ENCODE measurements around the gene LCE2B.
"Not testable (repeated sequence)": the region's sequence is repeated elsewhere in the genome, so short reads cannot be mapped to it uniquely, and the experiment has no call there.

LCE2B gene, protein sequence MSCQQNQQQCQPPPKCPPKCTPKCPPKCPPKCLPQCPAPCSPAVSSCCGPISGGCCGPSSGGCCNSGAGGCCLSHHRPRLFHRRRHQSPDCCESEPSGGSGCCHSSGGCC

DNA sequence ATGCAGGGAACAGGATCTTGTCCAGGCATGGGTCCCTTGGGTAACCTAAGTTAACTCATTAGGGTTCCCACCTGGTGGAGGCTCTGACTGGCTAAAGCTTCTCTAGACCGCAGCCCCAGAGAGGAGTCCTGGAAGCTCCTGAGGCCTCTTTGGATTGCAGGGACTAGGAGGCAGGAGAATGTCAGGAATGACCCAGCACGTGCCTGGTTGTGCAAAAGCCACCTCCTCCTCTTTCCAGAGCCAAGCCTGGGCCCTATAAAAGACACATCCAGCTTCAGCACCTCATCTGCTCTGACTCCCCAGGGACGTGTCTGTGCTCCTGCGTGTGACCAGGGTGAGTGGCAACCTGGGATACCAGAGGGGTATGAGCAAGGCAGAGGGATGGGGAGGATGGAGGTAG, at the start of gene LCE2B:
Gene LCE2B (plus strand): TSS at position 301 of the 400 bp plus-strand sequence. CDS start 721 bp downstream, outside the sequence.
- in situ Hi-C loops (cut with HindIII; ENCODE audit: low sequenced_read_pairs): not testable (repeated sequence)

DNA sequence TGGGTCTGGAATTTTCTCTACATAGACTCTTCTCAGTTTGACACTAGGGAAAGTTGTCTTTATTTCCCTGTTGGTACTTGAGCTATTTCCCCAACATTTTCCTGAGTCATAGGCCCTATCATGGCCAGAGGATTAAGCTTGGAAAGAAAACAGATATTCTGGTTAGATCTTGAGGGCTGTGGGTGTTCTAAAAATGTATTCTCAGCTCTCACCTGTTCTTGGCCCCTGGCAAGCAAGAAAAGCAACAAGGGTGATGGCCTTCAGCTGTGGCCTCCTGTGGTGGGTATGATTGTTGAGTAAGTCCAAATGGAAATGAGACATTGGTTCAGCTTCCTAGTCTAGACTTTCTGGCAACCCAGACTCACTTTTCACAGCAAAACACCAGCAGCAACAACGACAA, 45.6 kb upstream of the LCE2B start:
- in situ Hi-C loops (cut with HindIII; ENCODE audit: low sequenced_read_pairs): no loop called here

DNA sequence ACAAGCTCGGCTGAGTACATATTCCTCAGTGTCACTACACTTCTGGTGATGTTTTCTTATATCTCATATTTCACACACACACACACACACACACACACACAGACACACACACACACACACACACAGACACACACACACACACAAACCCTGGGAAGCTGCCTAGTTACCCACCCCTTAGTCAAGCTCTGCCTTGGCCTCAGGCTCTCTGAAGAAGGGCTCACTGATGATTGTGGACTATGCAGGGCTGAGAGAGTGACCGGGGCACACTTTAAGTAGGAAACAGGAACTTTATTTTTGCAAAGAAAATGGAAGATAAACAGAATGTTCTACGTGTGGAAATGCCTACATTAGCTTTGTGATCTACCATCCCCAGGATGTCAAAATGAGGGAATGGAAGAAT, 42.0 kb upstream of the LCE2B start:
- in situ Hi-C loops (cut with HindIII; ENCODE audit: low sequenced_read_pairs): no loop called here

DNA sequence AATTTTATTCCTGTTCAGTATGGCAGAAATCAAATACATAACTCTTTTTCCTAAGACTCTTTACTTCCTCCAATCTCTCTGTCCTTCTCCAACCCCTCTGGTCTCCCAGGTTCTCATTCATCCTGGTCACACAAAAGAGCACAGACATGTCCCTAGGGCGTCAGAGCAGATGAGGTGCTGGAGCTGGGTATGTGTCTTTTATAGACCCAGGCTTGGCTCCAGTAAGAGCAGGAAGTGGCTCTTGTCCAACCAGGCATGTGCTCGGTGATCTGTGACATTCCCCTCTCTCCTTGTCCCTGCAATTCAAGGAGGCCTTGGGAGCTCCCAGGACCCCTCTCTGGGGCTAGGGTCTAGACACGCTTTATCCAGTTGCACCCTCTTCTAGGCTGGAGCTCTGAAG, 40.8 kb upstream of the LCE2B start:
- in situ Hi-C loops (cut with HindIII; ENCODE audit: low sequenced_read_pairs): no loop called here

DNA sequence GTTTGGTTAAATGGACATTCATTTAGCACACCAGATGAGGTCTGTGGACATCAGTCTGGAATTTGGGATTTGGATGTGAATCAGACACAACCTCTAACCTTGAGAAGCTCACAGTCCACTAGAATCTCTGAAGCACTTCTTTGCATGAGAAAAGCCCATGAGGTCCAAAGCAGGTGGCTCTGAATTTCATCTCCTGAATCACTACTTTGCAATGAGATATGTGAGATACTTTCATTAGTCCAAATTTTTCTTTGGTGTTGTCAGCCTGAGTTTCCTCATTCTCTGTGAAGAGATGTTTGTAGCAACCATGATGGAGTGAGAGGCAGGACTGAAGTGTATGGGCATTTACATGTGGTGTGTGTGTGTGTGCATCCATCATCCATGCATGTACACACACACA, 39.3 kb upstream of the LCE2B start:
- in situ Hi-C loops (cut with HindIII; ENCODE audit: low sequenced_read_pairs): no loop called here

DNA sequence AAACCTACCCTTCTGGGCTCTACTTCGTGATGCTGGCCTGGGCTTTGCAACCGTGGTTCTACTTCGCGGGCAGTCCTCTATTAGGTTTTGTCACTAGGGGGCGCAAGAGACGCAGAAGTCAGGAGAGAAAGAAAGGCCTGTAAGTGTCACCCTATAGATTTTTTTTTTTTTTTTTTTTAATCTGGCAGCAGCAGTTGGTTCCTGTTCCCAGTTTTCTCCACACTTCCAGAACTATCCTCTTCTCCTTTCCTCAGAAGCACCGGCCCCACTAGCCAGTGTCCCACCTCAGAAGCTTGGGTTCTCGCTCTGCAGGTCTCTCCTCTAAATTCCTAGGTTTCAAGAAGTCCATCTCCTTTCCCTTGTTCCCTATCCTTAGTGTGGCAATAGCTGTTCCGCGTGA, 31.8 kb upstream of the LCE2B start:
- in situ Hi-C loops (cut with HindIII; ENCODE audit: low sequenced_read_pairs): no loop called here

DNA sequence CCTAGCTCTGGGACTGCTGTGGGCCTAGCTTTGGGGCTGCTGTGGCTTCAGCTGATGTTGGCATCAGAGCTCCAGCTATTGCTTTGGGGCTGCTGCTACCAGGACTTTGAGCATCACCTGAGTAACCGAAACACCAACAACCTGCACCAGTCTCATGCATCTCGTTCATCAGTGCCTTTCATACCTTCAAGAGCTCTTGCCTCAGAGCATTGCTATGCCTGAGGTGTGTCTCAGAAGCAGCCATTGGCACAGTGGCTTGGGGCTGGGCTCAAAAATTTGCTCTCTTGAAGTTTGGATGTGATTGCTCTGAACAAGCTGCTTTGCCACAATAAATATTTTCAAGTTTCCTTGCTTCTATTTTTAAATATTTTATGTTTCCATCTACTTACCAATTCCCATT, 29.5 kb upstream of the LCE2B start:
- in situ Hi-C loops (cut with HindIII; ENCODE audit: low sequenced_read_pairs): no loop called here

DNA sequence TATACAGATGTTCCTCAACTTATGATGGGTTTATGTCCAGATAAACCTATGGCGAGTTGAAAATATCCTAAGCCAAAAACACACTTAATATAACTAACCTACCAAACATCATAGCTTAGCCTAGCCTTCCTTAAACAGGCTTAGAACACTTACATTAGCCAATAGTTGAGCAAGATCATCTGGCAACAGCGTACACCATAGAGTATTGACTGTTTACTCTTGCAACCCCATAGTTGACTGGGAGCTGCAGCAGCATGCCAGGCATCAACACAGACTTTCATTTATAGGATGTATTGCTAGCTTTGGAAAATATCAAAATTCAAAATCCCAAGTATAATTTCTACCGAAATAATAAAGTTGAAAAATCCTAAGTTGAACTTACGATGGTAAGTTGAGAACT, 28.2 kb upstream of the LCE2B start:
- in situ Hi-C loops (cut with HindIII; ENCODE audit: low sequenced_read_pairs): no loop called here

DNA sequence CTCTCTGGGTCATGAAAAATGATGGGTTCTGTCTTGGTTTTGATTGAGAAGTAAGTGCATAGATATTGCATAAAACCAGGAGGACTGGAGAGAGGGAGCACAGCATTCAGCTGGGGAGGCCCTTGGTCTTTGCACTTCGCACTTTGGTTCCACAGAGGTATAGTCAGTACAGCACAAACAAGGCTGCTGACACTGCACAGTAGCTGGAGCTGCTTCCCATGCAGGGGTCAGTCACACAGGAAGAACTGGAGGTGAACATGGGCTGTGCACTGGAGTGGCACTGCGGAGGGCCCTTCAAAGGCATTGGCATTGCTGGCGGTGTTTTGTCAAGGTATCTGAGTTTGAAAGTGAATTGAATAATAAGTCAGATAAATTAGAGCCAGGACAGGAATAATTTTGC, 27.3 kb upstream of the LCE2B start:
- in situ Hi-C loops (cut with HindIII; ENCODE audit: low sequenced_read_pairs): no loop called here

DNA sequence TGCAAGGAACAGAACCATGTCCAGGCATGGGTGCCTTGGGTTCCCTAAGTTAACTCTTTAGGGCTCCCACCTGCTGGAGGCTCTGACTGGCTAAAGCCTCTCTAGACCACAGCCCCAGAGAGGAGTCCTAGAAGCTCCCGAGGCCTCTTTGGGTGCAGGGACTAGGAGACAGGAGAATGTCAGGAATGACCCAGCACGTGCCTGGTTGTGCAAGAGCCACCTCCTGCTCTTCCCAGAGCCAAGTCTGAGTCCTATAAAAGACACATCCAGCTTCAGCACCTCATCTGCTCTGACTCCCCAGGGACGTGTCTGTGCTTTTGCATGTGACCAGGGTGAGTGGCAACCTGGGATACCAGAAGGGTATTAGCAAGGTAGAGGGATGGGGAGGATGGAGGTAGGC, 22.8 kb upstream of the LCE2B start, which contains the start of gene LCE2D:
Gene LCE2D (plus strand): TSS at position 283 of the 400 bp plus-strand sequence. CDS start 726 bp downstream, outside the sequence.
- in situ Hi-C loops (cut with HindIII; ENCODE audit: low sequenced_read_pairs): no loop called here

DNA sequence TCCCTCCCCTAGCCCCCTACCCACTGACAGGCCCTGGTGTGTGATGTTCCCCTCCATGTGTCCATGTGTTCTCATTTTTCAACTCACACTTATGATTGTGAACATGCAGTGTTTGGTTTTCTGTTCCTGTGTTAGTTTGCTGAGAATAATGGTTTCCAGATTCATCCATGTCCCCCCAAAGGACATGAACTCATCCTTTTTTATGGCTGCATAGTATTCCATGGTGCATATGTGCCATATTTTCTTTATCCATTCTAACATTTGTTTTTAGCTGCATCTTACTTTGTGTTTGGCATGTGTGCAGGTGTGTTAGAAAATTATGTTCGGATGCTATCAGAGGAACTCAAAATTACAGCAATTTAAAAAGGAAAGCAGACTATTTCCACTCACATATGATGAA, 19.8 kb upstream of the LCE2B start:
- in situ Hi-C loops (cut with HindIII; ENCODE audit: low sequenced_read_pairs): not testable (repeated sequence)

DNA sequence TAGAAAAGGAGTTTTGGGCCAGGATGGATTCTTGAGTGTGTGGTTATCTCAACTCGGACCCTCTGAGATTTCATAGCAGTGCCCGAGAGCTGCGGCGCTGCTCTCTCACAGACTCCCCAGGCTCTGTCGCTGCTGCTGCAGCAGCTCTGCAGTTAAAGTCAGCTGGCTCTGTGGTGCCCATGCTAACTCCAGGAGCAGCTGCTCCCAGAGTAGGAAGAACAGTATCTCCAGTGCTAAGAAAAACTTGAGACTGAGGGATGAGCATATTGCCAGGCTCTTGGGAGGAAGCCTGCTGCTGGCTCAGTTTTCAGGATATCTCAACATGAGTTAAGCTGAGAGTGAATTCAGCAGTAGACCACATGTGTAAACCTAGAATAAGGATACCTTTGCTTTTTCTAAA, 18.3 kb upstream of the LCE2B start:
- in situ Hi-C loops (cut with HindIII; ENCODE audit: low sequenced_read_pairs): no loop called here

DNA sequence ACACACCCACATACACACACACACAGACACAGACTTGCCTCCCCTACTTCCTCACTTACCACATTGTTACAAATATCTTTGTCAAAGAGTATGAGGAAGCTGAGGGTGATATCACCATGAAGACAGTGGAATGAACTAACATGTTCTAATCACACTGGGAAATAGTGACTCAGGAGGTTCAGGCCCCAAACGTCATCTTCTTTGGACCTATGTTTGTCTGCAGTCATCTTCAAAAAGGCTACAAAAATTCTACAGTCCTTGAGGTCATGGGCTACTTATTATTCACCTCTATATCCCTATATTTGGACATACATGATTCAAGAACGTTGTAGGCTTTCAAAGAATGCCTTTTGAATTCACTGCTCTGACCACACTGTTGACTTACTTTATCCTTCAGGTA, 12.9 kb upstream of the LCE2B start:
- in situ Hi-C loops (cut with HindIII; ENCODE audit: low sequenced_read_pairs): no loop called here

DNA sequence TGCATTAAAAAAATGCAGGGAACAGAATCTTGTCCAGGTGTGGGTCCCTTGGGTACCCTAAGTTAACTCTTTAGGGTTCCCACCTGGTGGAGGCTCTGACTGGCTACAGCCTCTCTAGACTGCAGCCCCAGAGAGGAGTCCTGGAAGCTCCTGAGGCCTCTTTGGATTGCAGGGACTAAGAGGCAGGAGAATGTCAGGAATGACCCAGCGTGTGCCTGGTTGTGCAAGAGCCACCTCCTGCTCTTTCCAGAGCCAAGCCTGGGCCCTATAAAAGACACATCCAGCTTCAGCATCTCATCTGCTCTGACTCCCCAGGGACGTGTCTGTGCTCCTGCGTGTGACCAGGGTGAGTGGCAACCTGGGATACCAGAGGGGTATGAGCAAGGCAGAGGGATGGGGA, 10.9 kb upstream of the LCE2B start, which contains the start of gene LCE2C:
Gene LCE2C (plus strand): TSS at position 297 of the 400 bp plus-strand sequence. CDS start 737 bp downstream, outside the sequence.
- in situ Hi-C loops (cut with HindIII; ENCODE audit: low sequenced_read_pairs): not testable (repeated sequence)

DNA sequence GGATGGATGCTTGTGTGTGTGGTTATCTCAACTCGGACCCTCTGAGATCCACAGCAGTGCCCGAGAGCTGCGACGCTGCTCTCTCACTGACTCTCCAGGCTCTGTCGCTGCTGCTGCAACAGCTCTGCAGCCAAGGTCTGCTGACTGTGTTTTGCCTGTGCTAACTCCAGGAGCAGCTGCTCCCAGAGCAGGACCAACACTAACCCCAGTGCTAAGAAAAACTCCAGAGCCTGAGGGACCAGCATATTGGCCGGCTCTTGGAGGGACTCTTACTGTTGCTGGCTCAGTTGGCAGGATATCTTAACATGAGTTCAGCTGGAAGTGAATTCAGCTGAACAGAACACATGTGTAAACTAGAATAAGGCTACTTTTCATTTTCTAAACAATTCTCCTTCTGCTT, 6.5 kb upstream of the LCE2B start:
- in situ Hi-C loops (cut with HindIII; ENCODE audit: low sequenced_read_pairs): no loop called here

DNA sequence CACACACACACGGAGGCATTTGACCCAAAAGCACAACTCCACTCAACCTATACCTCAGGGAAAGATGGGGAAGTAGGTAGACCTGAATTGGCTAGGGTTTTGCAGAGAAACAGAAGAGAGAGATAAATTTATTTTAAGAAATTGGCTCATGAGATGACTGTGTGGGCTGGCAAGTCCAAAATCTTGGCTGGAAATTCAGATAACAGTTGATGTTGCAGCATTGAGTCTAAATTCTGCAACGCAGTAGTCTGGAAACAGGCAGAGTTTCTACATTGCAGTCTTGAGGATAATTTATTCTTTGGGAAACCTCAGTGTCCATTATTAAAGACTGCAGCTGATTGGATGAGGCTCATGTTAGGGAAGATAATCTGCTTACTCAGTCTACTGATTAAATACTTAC, 4.3 kb upstream of the LCE2B start:
- in situ Hi-C loops (cut with HindIII; ENCODE audit: low sequenced_read_pairs): no loop called here

DNA sequence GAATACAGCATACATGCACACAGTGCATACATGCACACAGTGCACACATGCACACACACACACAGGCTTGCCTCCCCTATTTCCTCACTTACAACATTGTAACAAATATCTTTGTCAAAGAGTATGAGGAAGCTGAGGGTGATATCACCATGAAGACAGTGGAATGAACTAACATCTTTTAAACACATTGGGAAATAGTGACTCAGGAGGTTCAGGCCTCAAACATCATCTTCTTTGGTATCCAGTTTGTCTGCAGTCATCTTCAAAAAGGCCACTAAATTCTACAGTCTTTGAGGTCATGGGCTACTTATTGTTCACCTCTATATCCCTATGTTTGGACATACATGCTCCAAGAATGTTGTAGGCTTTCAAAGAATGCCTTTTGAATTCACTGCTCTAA, 2.1 kb upstream of the LCE2B start:
- in situ Hi-C loops (cut with HindIII; ENCODE audit: low sequenced_read_pairs): no loop called here

DNA sequence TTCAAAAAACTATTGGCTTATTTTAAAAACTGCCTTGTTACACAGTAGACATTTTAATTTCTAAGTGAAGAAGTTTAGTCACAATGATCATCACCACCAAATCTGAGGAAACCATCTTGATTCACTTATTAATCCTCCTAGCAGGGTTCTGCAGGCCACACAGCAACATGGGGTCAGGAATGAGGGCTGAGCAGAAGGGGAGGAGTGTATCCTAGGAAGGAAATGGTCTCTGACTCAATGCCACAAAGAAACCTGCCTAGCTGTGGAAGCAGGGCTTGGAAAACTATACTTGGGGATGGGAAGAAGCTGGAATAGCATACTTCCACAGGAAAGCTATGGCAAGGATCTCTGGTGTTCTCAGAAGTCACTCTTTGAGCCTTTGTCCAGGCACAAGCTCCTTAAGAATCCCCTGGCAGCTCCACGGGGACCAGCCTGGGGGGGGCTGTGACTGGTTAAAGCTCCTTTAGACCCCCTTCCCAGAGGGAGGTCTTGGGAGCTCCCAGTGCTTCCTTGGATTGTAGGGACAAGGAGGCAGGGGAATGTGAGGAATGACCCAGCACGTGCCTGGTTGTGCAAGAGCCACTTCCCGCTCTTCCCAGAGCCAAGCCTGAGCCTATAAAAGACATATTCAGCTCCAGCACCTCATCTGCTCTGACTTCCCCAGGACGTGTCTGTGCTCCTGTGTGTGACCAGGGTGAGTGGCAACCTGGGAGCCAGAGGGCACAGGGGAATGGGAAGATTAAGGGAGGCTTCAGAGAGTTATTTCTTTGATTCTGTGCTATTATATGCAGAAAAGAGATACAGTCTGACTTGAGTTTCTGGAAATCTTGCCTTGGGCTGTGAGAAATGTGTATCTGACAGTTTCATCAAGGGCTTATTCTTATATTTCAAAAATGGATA, 12.0 kb downstream of the LCE2B start, which contains the start of gene LCE2A:
Gene LCE2A (plus strand): TSS at position 645 of the 900 bp plus-strand sequence. CDS start 557 bp downstream, outside the sequence.
- in situ Hi-C loops (cut with HindIII; ENCODE audit: low sequenced_read_pairs): no loop called here

DNA sequence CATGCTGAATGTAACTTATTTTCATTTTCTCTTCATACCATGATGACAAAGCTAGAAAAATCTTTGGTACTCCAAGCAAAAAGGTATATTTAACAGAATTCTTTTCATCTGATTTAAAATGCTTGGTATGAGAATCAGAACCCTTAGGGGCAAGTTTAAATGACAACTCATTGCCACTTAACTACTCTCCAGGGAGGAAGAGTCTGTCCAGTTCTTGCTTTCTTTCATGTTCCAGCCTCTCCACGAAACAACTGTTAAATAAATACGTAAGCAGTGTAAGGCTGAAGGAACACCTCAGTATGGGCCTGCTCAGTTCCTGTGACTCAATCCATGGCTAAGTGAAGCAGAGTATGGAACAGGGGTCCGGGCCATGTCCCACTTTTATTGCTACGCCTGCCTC, 13.8 kb downstream of the LCE2B start:
- in situ Hi-C loops (cut with HindIII; ENCODE audit: low sequenced_read_pairs): no loop called here

DNA sequence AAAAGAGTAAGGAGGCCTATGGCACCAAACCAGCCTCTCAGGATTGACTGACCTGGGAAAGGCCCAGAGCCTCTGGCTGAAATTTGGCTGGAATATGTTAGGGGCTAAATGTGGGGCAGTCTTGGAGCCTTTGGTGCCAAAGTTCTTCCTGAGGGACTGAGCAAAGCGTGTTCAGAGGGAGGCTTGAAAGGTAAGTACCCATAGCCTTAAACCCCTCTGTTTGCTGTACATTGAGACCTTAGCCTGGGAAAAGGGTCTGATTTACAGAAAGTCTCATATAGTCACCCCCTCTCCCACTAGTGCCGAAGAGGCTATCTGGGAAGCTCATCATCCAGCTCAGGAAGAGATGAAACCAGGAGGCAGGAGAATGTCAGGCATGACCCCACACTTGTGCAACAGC, 21.9 kb downstream of the LCE2B start, which contains the start of gene LCE4A:
Gene LCE4A (plus strand): TSS at position 301 of the 400 bp plus-strand sequence. CDS start 916 bp downstream, outside the sequence.
- in situ Hi-C loops (cut with HindIII; ENCODE audit: low sequenced_read_pairs): no loop called here

DNA sequence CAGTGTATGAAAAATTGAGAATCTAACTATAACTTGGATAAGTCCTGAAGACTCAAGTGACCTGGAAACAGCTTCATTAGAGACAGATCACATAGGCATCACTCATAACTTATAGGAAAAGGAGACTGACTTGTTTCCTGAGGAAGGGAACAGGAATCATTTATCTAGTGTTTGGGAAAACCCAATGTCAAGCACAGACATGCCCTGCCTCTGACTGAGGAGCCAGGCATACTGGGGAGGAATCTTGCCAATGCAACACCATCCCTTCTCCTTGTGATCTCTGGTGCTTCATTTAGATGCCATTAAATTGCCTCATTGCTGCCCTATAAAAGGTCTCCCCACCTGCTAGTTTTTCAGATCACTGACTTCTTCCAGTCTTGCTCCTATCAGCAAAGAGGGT, 32.3 kb downstream of the LCE2B start:
- in situ Hi-C loops (cut with HindIII; ENCODE audit: low sequenced_read_pairs): no loop called here

DNA sequence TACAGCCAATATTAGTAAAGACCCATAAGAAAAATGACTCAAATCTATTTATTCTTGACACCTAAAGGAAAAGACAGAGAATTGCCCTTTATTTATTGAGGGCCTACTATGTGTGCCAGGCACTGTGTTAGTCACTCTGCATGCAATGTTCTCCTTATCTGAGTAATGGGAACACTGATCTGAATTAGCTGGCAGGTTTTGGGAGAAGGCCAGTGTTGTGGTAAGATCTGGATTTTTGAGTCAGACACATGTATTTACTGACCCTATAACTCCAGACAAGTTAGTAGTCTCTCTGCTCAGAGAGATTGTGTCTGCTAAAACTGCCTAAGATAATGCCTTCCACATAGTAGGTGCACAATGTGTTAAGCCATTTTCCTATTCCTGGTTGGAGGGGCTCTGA, 39.3 kb downstream of the LCE2B start:
- in situ Hi-C loops (cut with HindIII; ENCODE audit: low sequenced_read_pairs): no loop called here
